Suprapubic skin (tissue), 4 donors: ENCODE results near the gene ZFYVE19. TPM values are rescaled to one million over a fixed set of nuclear protein-coding genes. Genes with fewer than 3 reads are reported as not detected.

Experiments
- DNase-seq, 2 donors: peaks; one replicate each; pipeline ENCODE4 v3.0.0-alpha.2; 2019; ENCODE audit warnings: low spot score in 2 of 2
- H3K27ac ChIP-seq: fragments of 200-600 bp; sonication (generic); one replicate; pipeline ENCODE4 v1.5.1; 2019
- H3K27me3 ChIP-seq: fragments of 200-600 bp; sonication (generic); one replicate; pipeline ENCODE4 v1.5.1; 2019
- H3K36me3 ChIP-seq: fragments of 200-600 bp; sonication (generic); one replicate; pipeline ENCODE4 v1.5.1; 2019
- H3K4me1 ChIP-seq: fragments of 200-600 bp; sonication (generic); one replicate; pipeline ENCODE4 v1.5.1; 2019
- H3K4me3 ChIP-seq: fragments of 200-600 bp; sonication (generic); one replicate; pipeline ENCODE4 v1.5.1; 2019; ENCODE audit warnings: mild to moderate bottlenecking
- H3K9me3 ChIP-seq: fragments of 200-600 bp; sonication (generic); one replicate; pipeline ENCODE4 v1.5.1; 2019
- EP300 ChIP-seq: sonication (generic); formaldehyde crosslinking; IDR thresholded peaks from one replicate; pipeline ENCODE4 v1.6.1; 2017; ENCODE audit warnings: antibody characterized with exemption
- POLR2A ChIP-seq, 2 donors: fragments of 450-650 bp; IDR thresholded peaks; one replicate each; pipeline ENCODE4 v1.6.1; 2017; ENCODE audit warnings: antibody characterized with exemption in 2 of 2, mild to moderate bottlenecking in 2 of 2, moderate library complexity in 2 of 2
- POLR2AphosphoS5 ChIP-seq, 3 donors: sonication (generic); formaldehyde crosslinking; IDR thresholded peaks; one replicate each; pipeline ENCODE4 v1.6.1; 2017; ENCODE audit warnings: antibody characterized with exemption in 3 of 3
- WGBS: methylation state at CpG from one replicate; pipeline ENCODE4 v1.1.5; 2018; 5-methylcytosine and 5-hydroxymethylcytosine counted together
- total RNA-seq, 4 donors: library from RNA; depleted of rRNA; stranded (reverse); fragments of >200 nt; gene quantifications; one replicate each; pipeline ENCODE4 v1.1.0, GENCODE V29; 2016
- TF ChIP-seq, protein P1 (sequence below), 2 donors: fragments of 200-600 bp in 1 of 2; fragments of 450-650 bp in 1 of 2; sonication (generic) in 1 of 2; IDR thresholded peaks; one replicate each; pipeline ENCODE4 v1.5.1; 2016 to 2019; ENCODE audit warnings: antibody characterized with exemption in 2 of 2, mild to moderate bottlenecking in 1 of 2, moderate library complexity in 1 of 2

ZFYVE19 gene
- total RNA-seq, 4 donors from 2014 or later = 33.3 to 57.1 (median 37.9) TPM

GRCh38 chr15:40789999-40790398 is 16.9 kb upstream of the ZFYVE19 start:
- Histone ChIP-seq H3K9me3 (no peaks in the 10 kb centered on the region), H3K27ac (no peak overlapping the region), H3K27me3 (no peaks in the 10 kb centered on the region), H3K4me3 (no peak overlapping the region), H3K4me1 (peaks cover 42% of the 10 kb centered on the region), H3K36me3 (peaks cover 9% of the 10 kb centered on the region)
- TF ChIP-seq POLR2A (IDR thresholded peaks at IDR 0.05) (no peak), EP300 (no peak), POLR2AphosphoS5 (IDR thresholded peaks at IDR 0.05) (no peak)
- TF ChIP-seq, protein P1, sequence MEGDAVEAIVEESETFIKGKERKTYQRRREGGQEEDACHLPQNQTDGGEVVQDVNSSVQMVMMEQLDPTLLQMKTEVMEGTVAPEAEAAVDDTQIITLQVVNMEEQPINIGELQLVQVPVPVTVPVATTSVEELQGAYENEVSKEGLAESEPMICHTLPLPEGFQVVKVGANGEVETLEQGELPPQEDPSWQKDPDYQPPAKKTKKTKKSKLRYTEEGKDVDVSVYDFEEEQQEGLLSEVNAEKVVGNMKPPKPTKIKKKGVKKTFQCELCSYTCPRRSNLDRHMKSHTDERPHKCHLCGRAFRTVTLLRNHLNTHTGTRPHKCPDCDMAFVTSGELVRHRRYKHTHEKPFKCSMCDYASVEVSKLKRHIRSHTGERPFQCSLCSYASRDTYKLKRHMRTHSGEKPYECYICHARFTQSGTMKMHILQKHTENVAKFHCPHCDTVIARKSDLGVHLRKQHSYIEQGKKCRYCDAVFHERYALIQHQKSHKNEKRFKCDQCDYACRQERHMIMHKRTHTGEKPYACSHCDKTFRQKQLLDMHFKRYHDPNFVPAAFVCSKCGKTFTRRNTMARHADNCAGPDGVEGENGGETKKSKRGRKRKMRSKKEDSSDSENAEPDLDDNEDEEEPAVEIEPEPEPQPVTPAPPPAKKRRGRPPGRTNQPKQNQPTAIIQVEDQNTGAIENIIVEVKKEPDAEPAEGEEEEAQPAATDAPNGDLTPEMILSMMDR (IDR thresholded peaks at IDR 0.05) = no peak
- WGBS = 95% methylated on average over 8 of the region's 8 CpGs
- no peak for DNase-seq

DNA sequence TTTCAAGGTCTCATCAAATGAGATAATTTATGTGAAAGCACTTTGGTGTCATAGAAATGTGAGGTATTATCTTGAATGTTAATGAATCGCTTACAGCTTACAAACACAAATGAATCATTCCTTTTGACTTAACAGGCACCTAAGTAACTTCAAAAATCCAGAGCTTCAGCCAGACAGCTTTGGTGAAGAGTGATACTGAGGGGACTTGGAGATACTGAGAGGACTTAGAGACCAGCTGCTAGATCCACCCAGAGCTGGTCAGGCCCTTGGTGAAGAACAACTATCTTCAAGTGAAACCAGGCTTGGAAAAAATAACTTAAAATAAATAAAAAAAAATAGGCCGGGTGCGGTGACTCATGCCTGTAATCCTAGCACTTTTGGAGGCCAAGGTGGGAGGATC is 16.2 kb upstream of the ZFYVE19 start:
- H3K27ac ChIP-seq = no peak overlapping the region
- whole genome bisulfite sequencing = 73% methylated on average over 3 of the region's 3 CpGs
- H3K4me3 ChIP-seq = no peak overlapping the region
- no peak for DNase-seq
- no peak for TF ChIP-seq EP300
- TF ChIP-seq, protein P1 (IDR thresholded peaks at IDR 0.05) = no peak
- no peak for TF ChIP-seq POLR2A (IDR thresholded peaks at IDR 0.05)
- TF ChIP-seq POLR2AphosphoS5 (IDR thresholded peaks at IDR 0.05) = no peak
- H3K36me3 ChIP-seq = peaks cover 9% of the 10 kb centered on the region
- H3K4me1 ChIP-seq = peaks cover 46% of the 10 kb centered on the region
- no peaks in the 10 kb centered on the region for H3K27me3 ChIP-seq
- no peaks in the 10 kb centered on the region for H3K9me3 ChIP-seq

- Histone ChIP-seq H3K27ac (no peak overlapping the region), H3K36me3 (peaks cover 9% of the 10 kb centered on the region), H3K4me1 (peaks cover 29% of the 10 kb centered on the region)
These were observed 14.5 kb upstream of the ZFYVE19 start for GRCh38 chr15:40792394-40792793.

DNA sequence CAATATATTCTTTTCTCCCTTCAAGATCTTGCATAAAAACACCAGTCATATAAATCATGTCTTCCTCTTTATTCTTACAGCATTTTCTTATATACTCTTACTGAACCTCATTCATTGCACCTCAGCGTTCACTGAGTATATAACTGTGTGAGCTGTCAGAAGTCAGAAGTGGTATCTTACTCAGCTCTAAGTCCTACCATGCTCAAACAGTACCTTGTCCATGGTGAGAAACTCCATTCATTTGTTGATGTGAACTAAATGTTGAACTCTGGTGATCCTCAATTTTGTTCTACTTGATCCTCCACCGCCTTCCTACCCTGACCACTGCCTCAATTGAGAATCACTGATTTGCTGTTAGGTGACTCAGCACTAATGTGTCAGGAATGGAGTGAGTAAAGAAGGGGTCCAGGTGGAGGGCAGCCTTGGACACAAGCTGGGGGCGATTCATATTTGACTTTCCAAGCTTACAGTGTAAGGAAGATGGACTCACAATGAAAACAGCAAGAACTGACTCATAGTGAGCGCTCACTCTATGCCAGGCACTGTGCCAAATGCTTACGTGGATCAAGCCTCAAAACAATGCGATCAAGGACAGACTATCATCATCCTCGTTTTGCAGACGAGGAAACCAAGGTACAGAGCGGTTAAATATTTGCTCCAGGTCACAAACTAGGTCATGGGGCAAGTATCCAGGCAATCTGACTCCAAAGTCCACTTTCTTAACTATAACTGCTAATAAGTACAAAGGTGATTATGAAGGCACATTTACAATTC is 13.5 kb upstream of the ZFYVE19 start:
- Histone ChIP-seq H3K27ac (no peak overlapping the region), H3K27me3 (no peaks in the 10 kb centered on the region), H3K4me3 (no peak overlapping the region), H3K4me1 (peaks cover 23% of the 10 kb centered on the region), H3K9me3 (no peaks in the 10 kb centered on the region), H3K36me3 (peaks cover 9% of the 10 kb centered on the region)
- WGBS = 66% methylated on average over 9 of the region's 9 CpGs
- DNase-seq = no peak
- no peak for TF ChIP-seq POLR2A (IDR thresholded peaks at IDR 0.05)
- no peak for TF ChIP-seq POLR2AphosphoS5 (IDR thresholded peaks at IDR 0.05)
- TF ChIP-seq, protein P1 (IDR thresholded peaks at IDR 0.05) = no peak
- TF ChIP-seq EP300 = no peak

More at GRCh38 chr15:40792394-40792793, 14.5 kb upstream of the ZFYVE19 start:
- no peak for DNase-seq
- no peak overlapping the region for H3K4me3 ChIP-seq
- H3K27me3 ChIP-seq = no peaks in the 10 kb centered on the region
- TF ChIP-seq POLR2A (IDR thresholded peaks at IDR 0.05) (no peak), POLR2AphosphoS5 (IDR thresholded peaks at IDR 0.05) (no peak), EP300 (no peak)
- TF ChIP-seq, protein P1 (IDR thresholded peaks at IDR 0.05) = no peak
- no peaks in the 10 kb centered on the region for H3K9me3 ChIP-seq
- 85% methylated on average over 3 of the region's 3 CpGs for WGBS

- no peaks in the 10 kb centered on the region for H3K9me3 ChIP-seq
- TF ChIP-seq, protein P1 (IDR thresholded peaks at IDR 0.05) = no peak
- no peak for TF ChIP-seq POLR2A (IDR thresholded peaks at IDR 0.05)
- TF ChIP-seq POLR2AphosphoS5 (IDR thresholded peaks at IDR 0.05) = no peak
- no peak for TF ChIP-seq EP300
- DNase-seq = no peak
- H3K4me3 ChIP-seq = no peak overlapping the region
- peaks cover 18% of the 10 kb centered on the region for H3K4me1 ChIP-seq
- H3K36me3 ChIP-seq = peaks cover 9% of the 10 kb centered on the region
- 62% methylated on average over 2 of the region's 2 CpGs for WGBS
- no peak overlapping the region for H3K27ac ChIP-seq
- no peaks in the 10 kb centered on the region for H3K27me3 ChIP-seq
These were observed 10.8 kb upstream of the ZFYVE19 start for GRCh38 chr15:40796041-40796440.
